Lung (tissue), 12 donors: ENCODE data around the gene STAB1. TPM values are rescaled to one million over a fixed set of nuclear protein-coding genes. Genes with fewer than 3 reads are reported as not detected.

Source experiments
- ATAC-seq: fragments of 200-7000 bp; cut with Tn5 transposase; one replicate; pipeline ENCODE4 v1.9.1; 2020; ENCODE audit warnings: moderate number of reproducible peaks; ENCODE audit not compliant: insufficient read depth, low FRiP score
- DNase-seq, 3 donors: peaks; one replicate each; pipeline ENCODE4 v3.0.0-alpha.2; 2013 to 2017
- H3K27ac ChIP-seq, 2 donors: one replicate each; pipeline ENCODE4 v1.5.1; 2013; ENCODE audit warnings: mild to moderate bottlenecking in 2 of 2, moderate library complexity in 2 of 2, control low read depth in 1 of 2, inconsistent platforms in 1 of 2, low read depth in 1 of 2, low read length in 1 of 2
- H3K27me3 ChIP-seq, 3 donors: one replicate each; pipeline ENCODE4 v1.5.1; 2013; ENCODE audit warnings: low read length in 2 of 3; ENCODE audit not compliant: control insufficient read depth in 3 of 3, insufficient read depth in 3 of 3
- H3K36me3 ChIP-seq, 4 donors: one replicate each; pipeline ENCODE4 v1.5.1; 2013; ENCODE audit warnings: low read length in 4 of 4, mild to moderate bottlenecking in 1 of 4, moderate library complexity in 1 of 4; ENCODE audit not compliant: control insufficient read depth in 4 of 4, insufficient read depth in 4 of 4
- H3K4me1 ChIP-seq, 5 donors: one replicate each; pipeline ENCODE4 v1.5.1; 2013; ENCODE audit warnings: low read length in 5 of 5, mild to moderate bottlenecking in 2 of 5, moderate library complexity in 1 of 5; ENCODE audit not compliant: control insufficient read depth in 5 of 5, insufficient read depth in 5 of 5
- H3K4me3 ChIP-seq: one replicate; pipeline ENCODE4 v1.5.1; 2013; ENCODE audit warnings: mild to moderate bottlenecking, control low read depth, moderate library complexity
- H3K9ac ChIP-seq, 2 donors: one replicate each; pipeline ENCODE4 v1.5.1; 2013; ENCODE audit warnings: low read length in 2 of 2, control low read depth in 1 of 2; ENCODE audit not compliant: insufficient read depth in 1 of 2
- H3K9me3 ChIP-seq, 4 donors: one replicate each; pipeline ENCODE4 v1.5.1; 2013; ENCODE audit warnings: low read length in 3 of 4, mild to moderate bottlenecking in 1 of 4, moderate library complexity in 1 of 4; ENCODE audit not compliant: control insufficient read depth in 4 of 4, insufficient read depth in 3 of 4
- WGBS, 2 donors: extraction: QIAGEN DNeasy Blood & Tissue Kit; methylation state at CpG; one replicate each; pipeline ENCODE4 v1.1.7; 2013; 5-methylcytosine and 5-hydroxymethylcytosine counted together
- polyA plus RNA-seq, 2 donors: library from polyadenylated mRNA; stranded (reverse); fragments of 200-250 nt; gene quantifications; one replicate each; pipeline ENCODE4 v1.2.1, GENCODE V29; 2013
- total RNA-seq, 2 donors: library from RNA; depleted of rRNA in 1 of 2; stranded (reverse); fragments of >200 nt in 1 of 2; gene quantifications; one replicate each; pipeline ENCODE4 v1.2.1, GENCODE V29; 2014 to 2021
- TF ChIP-seq, protein P1 (sequence below): IDR thresholded peaks from 2 replicates; pipeline ENCODE4 v1.5.1; 2012; ENCODE audit warnings: mild to moderate bottlenecking; ENCODE audit errors: control extremely low read depth, extremely low read depth
- donor health status: control.
- donor health status: control.
- donor health status: Bipolar disorder and iron deficiency.
- donor health status: healthy.
- donor health status: DM: yes; HTN: yes; CAD: no.

Gene STAB1
- total and polyA plus RNA-seq, 4 donors = 53.1 to 220 (median 193) TPM

DNA sequence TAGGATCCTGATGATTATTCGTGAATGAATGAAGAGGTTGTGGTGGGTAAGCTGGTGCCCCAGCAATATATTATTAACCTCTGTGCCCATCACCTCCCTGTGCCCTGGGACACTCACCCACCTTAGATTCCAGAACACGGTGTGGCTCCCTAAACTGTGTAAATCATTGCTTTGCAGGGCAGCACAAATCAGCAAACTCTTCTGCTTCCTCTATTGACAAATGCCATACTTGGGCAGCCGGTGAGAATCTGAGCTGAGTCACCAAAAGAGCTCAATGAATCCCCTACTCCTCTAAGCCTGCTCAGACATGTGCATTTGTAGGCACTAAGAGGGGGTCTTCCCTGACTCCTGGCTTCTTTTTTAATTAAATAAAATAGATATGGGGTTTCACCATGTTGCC lies 57.0 kb downstream of the STAB1 start:
- Histone ChIP-seq H3K27me3 (no peaks in the 10 kb centered on the region), H3K4me1 (peaks cover 0 to 10% (median 0%) of the 10 kb centered on the region in 5 donors), H3K9ac (no peak overlapping the region), H3K4me3 (no peak overlapping the region), H3K9me3 (peaks cover 0 to 2% (median 0%) of the 10 kb centered on the region in 4 donors), H3K36me3 (peaks cover 17 to 50% (median 35%) of the 10 kb centered on the region in 4 donors), H3K27ac (peak overlapping the region in 1 of 2 donors; percentile 26)
- 64 to 71% methylated on average over 3 of the region's 3 CpGs for WGBS, 2 donors
- no peak for DNase-seq
- TF ChIP-seq, protein P1, sequence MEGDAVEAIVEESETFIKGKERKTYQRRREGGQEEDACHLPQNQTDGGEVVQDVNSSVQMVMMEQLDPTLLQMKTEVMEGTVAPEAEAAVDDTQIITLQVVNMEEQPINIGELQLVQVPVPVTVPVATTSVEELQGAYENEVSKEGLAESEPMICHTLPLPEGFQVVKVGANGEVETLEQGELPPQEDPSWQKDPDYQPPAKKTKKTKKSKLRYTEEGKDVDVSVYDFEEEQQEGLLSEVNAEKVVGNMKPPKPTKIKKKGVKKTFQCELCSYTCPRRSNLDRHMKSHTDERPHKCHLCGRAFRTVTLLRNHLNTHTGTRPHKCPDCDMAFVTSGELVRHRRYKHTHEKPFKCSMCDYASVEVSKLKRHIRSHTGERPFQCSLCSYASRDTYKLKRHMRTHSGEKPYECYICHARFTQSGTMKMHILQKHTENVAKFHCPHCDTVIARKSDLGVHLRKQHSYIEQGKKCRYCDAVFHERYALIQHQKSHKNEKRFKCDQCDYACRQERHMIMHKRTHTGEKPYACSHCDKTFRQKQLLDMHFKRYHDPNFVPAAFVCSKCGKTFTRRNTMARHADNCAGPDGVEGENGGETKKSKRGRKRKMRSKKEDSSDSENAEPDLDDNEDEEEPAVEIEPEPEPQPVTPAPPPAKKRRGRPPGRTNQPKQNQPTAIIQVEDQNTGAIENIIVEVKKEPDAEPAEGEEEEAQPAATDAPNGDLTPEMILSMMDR = no peak
- ATAC-seq = peak; percentile 68

DNA sequence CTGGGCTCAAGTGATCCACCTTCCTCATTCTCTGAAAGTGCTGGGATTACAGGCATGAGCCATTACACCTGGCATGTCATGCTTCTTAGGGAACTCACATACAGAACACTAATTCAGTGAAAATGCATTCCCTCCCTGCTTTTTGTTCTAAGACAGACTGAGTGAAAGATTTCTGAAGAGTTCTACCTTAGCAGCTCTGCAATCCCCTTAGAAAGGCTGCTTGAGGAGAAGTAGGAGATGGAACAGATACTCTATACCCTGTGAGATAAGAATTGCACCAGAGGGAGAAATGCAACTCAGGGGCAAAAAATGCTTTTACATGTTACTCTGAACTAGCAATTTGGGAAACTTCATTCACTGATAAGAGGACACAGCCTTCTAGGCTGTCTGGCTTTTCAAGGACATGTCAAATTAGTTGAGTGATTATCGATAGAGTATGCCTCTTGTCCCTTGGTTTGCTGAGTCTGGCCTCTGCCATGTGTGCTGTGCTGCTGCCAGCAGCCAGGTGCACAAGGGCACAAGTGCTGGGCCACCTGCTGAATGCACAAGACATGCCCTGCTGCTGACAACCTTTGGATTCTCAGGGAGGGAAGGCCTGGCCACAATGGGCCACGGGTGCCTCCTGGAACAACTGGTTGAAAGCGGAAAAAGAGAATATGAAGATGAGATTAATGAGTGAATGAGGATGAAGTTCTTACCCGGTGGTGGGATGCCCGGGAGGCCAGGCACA lies 59.1 kb downstream of the STAB1 start:
- peaks cover 0 to 2% (median 0%) of the 10 kb centered on the region in 4 donors for H3K9me3 ChIP-seq
- TF ChIP-seq, protein P1 = no peak
- H3K4me3 ChIP-seq = no peak overlapping the region
- no peak overlapping the region for H3K27ac ChIP-seq
- no peaks in the 10 kb centered on the region for H3K27me3 ChIP-seq
- ATAC-seq (no peak), DNase-seq (no peak)
- peaks cover 0 to 10% (median 0%) of the 10 kb centered on the region in 5 donors for H3K4me1 ChIP-seq
- WGBS, 2 donors = 84 to 87% methylated on average over 5 of the region's 5 CpGs
- H3K9ac ChIP-seq = no peak overlapping the region
- peaks cover 21 to 49% (median 40%) of the 10 kb centered on the region in 4 donors for H3K36me3 ChIP-seq

DNA sequence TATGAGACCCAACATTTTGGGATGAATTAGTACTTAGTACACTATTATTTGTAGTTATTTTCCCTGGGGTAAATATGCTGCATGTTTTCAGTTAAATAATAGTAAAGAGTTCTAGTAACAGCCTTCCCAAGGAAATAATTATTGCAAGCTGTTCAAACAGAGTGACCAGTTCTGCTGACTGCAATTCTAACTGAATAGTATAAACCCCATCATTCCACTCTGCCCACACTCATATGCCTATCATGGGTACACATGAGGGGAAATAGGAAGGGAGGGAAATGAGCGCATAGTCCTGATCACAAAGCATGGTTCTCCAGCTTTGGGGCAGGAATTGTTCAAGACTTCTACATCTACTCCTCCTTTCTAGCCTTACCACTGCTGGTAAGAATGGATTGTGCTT lies 59.9 kb downstream of the STAB1 start:
- no peaks in the 10 kb centered on the region for H3K27me3 ChIP-seq
- no peak for DNase-seq
- no peak for ATAC-seq
- H3K9ac ChIP-seq = no peak overlapping the region
- no peak overlapping the region for H3K4me3 ChIP-seq
- TF ChIP-seq, protein P1 = no peak
- WGBS, 2 donors = 93 to 97% methylated on average over 1 of the region's 1 CpG
- peaks cover 0 to 10% (median 0%) of the 10 kb centered on the region in 5 donors for H3K4me1 ChIP-seq
- peaks cover 20 to 53% (median 40%) of the 10 kb centered on the region in 4 donors for H3K36me3 ChIP-seq
- peaks cover 0 to 2% (median 0%) of the 10 kb centered on the region in 4 donors for H3K9me3 ChIP-seq
- no peak overlapping the region for H3K27ac ChIP-seq
